Activated CD4-positive, alpha-beta T cell treated with anti-CD3 and anti-CD28 coated beads, Interleukin-2, amount 50 U/mL, for 24 hours (primary cell): ENCODE data around the gene CPEB4.

Experiments used
- DNase-seq, 2 donors: peaks; one replicate each; pipeline ENCODE4 v3.0.0-alpha.2; 2020; ENCODE audit warnings: low read depth in 1 of 2, low spot score in 1 of 2

CPEB4 gene

DNA sequence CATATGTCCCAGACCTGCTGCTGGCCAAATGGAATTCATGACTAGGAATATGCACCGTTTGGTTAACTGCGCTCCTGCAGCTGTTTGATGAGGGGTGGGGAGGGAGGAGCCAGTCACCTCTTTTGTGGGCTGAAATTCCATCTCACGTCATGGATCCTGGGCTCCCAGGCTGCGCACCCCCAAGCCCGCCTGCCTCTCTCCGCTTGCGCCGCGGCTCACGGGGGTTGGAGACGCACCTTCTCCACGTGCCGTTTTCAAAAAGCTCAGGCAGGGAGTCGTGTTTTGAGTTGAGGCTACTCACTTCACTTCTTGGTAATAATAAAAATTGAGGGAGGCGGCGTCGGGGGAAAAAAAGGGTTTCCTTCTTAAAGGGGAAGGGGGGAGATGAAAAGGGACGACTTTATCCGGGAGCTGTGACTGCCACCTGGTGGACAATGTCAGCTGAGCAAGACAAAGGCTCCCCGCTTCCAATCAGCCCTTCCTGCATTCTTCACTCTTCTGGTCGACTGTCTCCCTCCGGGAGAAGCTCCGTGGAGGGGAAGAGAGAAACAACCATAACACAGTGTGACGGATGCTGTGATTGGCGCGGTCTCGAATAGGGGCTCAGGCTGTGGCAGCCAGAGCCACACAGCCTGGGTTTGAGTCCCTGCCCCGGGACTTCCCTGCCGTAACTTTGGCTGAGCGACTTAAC lies 84.9 kb downstream of the CPEB4 start:
- DNase-seq, result peak; percentile 66 to 73

GRCh38 chr5:173973616-173973969 lies 85.4 kb downstream of the CPEB4 start:
- no peak for DNase-seq

DNA sequence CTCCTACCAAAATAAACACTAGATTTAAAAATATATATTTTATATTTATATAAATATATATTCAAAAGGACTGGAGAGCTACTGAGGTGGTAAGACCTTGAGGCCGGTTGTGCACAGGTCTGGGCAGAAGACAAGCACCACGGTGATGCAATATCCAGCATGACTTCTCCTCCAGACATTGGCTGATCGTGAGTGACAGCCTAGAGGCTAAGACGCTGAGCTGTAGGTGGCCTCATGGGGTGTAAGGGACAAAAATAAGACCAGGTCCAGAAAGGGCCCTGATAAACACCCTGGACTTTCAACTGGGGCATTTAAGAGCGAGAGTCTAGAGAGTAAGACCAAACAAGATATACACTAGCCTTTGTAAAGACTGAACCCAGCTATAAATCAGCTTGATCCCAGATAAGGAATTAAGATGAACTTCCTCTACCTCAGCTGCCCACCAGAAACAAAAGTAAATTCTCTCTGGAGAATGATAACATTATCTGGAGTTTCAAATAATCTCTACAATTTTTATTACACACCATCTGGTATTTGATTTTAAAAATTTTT lies 86.6 kb downstream of the CPEB4 start:
- DNase-seq, result no peak

- no peak for DNase-seq
These were observed 93.1 kb downstream of the CPEB4 start for GRCh38 chr5:173981185-173981761.

GRCh38 chr5:173984218-173984617 lies 96.1 kb downstream of the CPEB4 start:
- DNase-seq, result no peak

- DNase-seq, result no peak
These were observed 100.6 kb downstream of the CPEB4 start, which contains the start of gene C5orf47 for GRCh38 chr5:173988554-173989431. C5orf47 (plus strand) TSS chr5:173989170; CDS start chr5:173989264, 94 bp downstream.

GRCh38 chr5:173989432-173990082 lies 101.4 kb downstream of the CPEB4 start:
- DNase-seq, result no peak

DNA sequence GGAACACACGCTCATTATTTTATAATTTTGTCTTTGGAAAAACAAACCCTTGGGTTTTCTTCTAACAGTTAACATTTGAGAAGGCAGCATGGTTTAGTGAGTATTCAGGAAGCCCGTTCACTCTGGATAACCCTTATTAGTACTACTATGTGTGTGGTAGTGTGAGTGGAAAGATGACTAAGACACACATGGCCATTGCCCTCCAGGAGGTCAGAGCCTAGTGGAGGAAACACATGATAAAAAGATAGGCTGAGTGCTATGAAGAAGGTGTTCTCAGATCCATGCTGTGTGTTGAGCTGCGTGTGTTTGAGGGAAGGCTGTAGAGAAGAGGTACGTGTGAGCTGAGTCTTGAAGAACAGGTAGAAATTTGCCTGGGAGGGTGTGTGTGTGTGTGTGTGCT lies 109.2 kb downstream of the CPEB4 start:
- DNase-seq, result no peak

- DNase-seq, result no peak
These were observed 110.4 kb downstream of the CPEB4 start for GRCh38 chr5:173998531-173998930.

DNA sequence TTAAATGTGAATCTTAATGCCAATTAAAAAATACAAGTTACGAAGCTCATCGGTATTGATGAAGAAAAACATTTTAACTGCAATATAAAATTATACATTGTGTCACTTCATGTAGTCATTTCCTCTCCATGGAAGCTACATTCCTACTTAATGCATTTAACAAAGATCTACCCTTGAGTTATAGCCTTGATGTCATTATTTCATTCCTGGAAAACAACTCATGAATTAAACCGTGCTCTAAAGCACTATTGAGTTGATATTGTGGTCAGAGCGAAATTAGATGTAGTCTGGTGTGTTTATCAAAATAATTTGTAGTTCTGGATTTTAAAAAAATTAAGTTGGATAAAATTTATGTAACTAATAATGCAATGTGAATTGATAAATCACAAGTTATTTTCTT lies 111.9 kb downstream of the CPEB4 start:
- DNase-seq, result no peak

DNA sequence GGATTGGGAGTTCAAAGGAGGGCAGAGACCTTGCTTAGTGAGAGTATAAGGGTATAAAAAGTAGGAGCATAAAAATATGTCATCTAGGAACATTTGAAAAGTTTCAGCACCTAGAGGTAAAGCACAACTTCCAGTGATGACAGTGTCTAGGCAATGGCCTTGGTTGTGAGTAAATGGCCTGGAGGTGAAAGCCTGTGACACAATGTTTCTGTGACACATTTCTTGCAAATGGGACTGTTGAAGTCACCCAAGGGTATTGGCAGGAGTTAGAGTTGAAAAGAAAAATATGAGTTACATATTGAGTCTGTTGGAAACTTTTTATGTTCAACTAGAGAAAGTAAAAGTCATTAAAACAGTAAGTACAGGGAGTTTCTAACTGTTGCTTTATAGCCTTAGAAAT lies 115.6 kb downstream of the CPEB4 start:
- DNase-seq, result no peak

DNA sequence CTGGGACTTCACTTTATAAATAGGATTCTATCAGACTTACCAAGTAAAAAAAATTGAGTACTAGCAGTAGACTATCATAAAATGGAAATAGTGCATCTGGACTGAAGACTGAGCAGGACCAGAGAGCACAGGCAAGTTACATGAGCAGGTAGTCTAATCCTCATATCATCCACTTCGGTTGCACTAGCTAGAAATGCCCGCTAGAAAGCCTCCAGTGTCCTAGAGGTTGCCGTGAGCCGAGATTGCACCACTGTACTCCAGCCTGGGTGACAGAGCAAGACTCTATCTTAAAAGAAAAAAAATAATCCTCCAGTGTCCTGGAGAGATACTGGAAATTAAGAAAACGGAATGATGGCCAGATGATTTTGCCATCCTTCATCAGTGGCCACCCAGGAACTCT lies 120.8 kb downstream of the CPEB4 start:
- DNase-seq, result no peak

DNA sequence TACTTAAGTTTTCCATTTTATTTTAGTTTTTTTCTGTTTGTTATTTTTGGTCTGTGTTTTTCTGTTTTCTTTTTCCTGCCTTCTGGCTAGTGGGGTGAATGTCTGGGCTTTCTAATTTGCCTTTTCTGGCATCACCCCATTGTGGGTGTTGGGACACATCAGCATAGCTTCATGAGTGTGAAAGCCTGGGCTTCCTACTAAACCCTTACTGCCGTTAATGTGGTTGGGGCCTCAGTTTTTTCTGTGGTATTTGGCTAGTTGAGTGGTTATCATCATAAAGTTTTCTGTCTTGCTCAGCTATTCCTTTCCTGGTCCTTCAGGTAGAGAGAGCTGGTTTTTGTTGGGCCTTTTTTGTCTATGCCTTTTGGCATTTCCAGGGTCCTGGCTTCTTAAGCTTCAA lies 122.2 kb downstream of the CPEB4 start:
- no peak for DNase-seq

DNA sequence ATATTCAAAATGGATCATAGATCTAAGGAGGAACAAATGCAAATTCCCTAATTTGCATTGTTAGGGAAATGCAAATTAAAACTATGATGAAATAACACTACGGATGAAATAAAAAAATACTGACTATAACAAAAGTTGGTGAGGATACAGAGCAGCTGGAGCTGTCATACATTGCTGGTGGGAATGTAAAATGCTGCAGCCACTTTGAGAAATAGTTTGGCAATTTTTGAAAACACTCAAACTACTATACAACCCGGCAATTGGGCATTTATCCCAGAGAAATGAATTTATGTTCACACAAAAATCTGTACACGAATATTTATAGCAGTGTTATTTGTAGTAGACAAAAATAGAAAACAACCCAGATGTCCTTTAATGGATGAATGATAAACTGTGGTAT lies 123.3 kb downstream of the CPEB4 start:
- no peak for DNase-seq
